ENCODE measurements around the gene KLK6.

KLK6 gene

GRCh38 chr19:50932690-50933083 lies 36.7 kb downstream of the KLK6 start:
- H3K27ac ChIP-seq (ENCODE audit: low read depth, low read length) = no peak overlapping the region
- no peaks in the 10 kb centered on the region for H3K36me3 ChIP-seq (ENCODE audit: control insufficient read depth in 5 of 5, insufficient read depth in 5 of 5, low read length in 5 of 5)
- no peak overlapping the region for H3K4me3 ChIP-seq (ENCODE audit: low read depth in 1 of 5, low read length in 5 of 5)
- H3K4me1 ChIP-seq (ENCODE audit: control insufficient read depth in 5 of 5, insufficient read depth in 5 of 5, low read length in 5 of 5) = no peaks in the 10 kb centered on the region
- no peaks in the 10 kb centered on the region for H3K9me3 ChIP-seq (ENCODE audit: control insufficient read depth in 5 of 5, low read length in 5 of 5)
- peaks cover 3 to 12% (median 7%) of the 10 kb centered on the region in 5 donors for H3K27me3 ChIP-seq (ENCODE audit: control insufficient read depth in 5 of 5, insufficient read depth in 4 of 5, low read length in 5 of 5)
- H3K9ac ChIP-seq (ENCODE audit: low read length in 5 of 5) = no peak overlapping the region

DNA sequence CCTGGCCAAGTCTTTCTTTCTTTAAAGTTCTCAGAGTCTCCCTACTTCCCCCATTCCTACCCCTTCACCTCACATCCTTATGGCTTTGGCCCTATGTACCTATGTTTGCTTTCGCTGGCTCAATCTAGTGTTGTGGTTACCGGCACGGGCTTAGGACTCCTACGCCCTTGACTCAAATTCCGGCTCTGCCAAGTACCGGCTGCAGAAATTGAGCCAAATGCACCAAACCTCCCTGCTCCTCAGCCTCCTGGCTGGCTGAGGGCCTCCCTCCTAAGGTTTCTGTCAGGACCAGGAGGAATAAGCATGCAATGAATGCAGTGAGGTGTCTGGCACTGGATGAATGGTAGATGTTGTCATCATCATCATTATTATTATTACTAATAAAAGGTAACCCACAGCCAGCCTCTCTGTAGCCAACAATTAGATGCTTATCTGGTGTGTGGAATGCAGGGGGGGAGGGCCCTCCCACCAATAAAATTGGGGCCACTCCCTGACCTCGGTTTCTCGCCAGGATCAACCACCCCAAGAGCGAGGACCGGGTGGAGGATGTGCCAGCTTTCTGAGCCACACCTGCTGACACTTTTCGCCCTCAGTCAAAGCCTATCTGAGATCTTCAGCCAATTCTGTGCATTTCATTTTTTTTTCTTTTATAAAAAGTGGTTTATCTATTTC lies 37.2 kb downstream of the KLK6 start:
- H3K27me3 ChIP-seq (ENCODE audit: control insufficient read depth in 5 of 5, insufficient read depth in 4 of 5, low read length in 5 of 5) = peaks cover 6 to 13% (median 11%) of the 10 kb centered on the region in 5 donors
- no peak overlapping the region for H3K9ac ChIP-seq (ENCODE audit: low read length in 5 of 5)
- H3K4me3 ChIP-seq (ENCODE audit: low read depth in 1 of 5, low read length in 5 of 5) = no peak overlapping the region
- H3K36me3 ChIP-seq (ENCODE audit: control insufficient read depth in 5 of 5, insufficient read depth in 5 of 5, low read length in 5 of 5) = no peaks in the 10 kb centered on the region
- no peak overlapping the region for H3K27ac ChIP-seq (ENCODE audit: low read depth, low read length)
- H3K4me1 ChIP-seq (ENCODE audit: control insufficient read depth in 5 of 5, insufficient read depth in 5 of 5, low read length in 5 of 5) = no peaks in the 10 kb centered on the region
- H3K9me3 ChIP-seq (ENCODE audit: control insufficient read depth in 5 of 5, low read length in 5 of 5) = no peaks in the 10 kb centered on the region

- no peak overlapping the region for H3K9ac ChIP-seq (ENCODE audit: low read length in 5 of 5)
- no peak overlapping the region for H3K27ac ChIP-seq (ENCODE audit: low read depth, low read length)
- peaks cover 7 to 13% (median 11%) of the 10 kb centered on the region in 5 donors for H3K27me3 ChIP-seq (ENCODE audit: control insufficient read depth in 5 of 5, insufficient read depth in 4 of 5, low read length in 5 of 5)
- no peaks in the 10 kb centered on the region for H3K36me3 ChIP-seq (ENCODE audit: control insufficient read depth in 5 of 5, insufficient read depth in 5 of 5, low read length in 5 of 5)
- H3K9me3 ChIP-seq (ENCODE audit: control insufficient read depth in 5 of 5, low read length in 5 of 5) = no peaks in the 10 kb centered on the region
- H3K4me3 ChIP-seq (ENCODE audit: low read depth in 1 of 5, low read length in 5 of 5) = no peak overlapping the region
- no peaks in the 10 kb centered on the region for H3K4me1 ChIP-seq (ENCODE audit: control insufficient read depth in 5 of 5, insufficient read depth in 5 of 5, low read length in 5 of 5)
These were observed 38.4 kb downstream of the KLK6 start for GRCh38 chr19:50931023-50931422.

DNA sequence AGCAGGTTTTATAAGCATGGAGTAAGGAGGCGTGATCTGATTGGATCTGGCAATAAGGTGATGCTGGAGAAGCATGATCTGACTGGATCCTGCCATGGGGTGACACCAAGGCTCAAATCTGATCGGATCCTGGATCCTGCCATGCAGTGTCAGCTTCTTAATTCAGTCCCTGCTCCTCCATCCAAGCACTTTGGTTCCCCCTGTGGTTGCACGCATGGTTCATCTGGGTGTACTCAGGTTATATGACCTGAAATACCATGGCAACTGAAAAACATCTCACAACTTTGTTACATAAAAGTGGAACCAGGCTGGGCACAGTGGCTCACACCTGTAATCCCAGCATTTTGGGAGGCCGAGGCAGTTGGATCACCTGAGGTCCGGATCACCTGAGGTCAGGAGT lies 40.6 kb downstream of the KLK6 start:
- no peak overlapping the region for H3K27ac ChIP-seq (ENCODE audit: low read depth, low read length)
- H3K36me3 ChIP-seq (ENCODE audit: control insufficient read depth in 5 of 5, insufficient read depth in 5 of 5, low read length in 5 of 5) = no peaks in the 10 kb centered on the region
- no peak overlapping the region for H3K9ac ChIP-seq (ENCODE audit: low read length in 5 of 5)
- peaks cover 7 to 13% (median 11%) of the 10 kb centered on the region in 5 donors for H3K27me3 ChIP-seq (ENCODE audit: control insufficient read depth in 5 of 5, insufficient read depth in 4 of 5, low read length in 5 of 5)
- H3K4me3 ChIP-seq (ENCODE audit: low read depth in 1 of 5, low read length in 5 of 5) = no peak overlapping the region
- H3K9me3 ChIP-seq (ENCODE audit: control insufficient read depth in 5 of 5, low read length in 5 of 5) = no peaks in the 10 kb centered on the region
- no peaks in the 10 kb centered on the region for H3K4me1 ChIP-seq (ENCODE audit: control insufficient read depth in 5 of 5, insufficient read depth in 5 of 5, low read length in 5 of 5)

GRCh38 chr19:50926144-50926543 lies 43.2 kb downstream of the KLK6 start:
- H3K36me3 ChIP-seq (ENCODE audit: control insufficient read depth in 5 of 5, insufficient read depth in 5 of 5, low read length in 5 of 5) = no peaks in the 10 kb centered on the region
- peaks cover 3 to 20% (median 14%) of the 10 kb centered on the region in 5 donors for H3K27me3 ChIP-seq (ENCODE audit: control insufficient read depth in 5 of 5, insufficient read depth in 4 of 5, low read length in 5 of 5)
- H3K4me1 ChIP-seq (ENCODE audit: control insufficient read depth in 5 of 5, insufficient read depth in 5 of 5, low read length in 5 of 5) = peaks cover 0 to 10% (median 6%) of the 10 kb centered on the region in 5 donors
- H3K9ac ChIP-seq (ENCODE audit: low read length in 5 of 5) = no peak overlapping the region
- H3K27ac ChIP-seq (ENCODE audit: low read depth, low read length) = no peak overlapping the region
- H3K4me3 ChIP-seq (ENCODE audit: low read depth in 1 of 5, low read length in 5 of 5) = no peak overlapping the region
- H3K9me3 ChIP-seq (ENCODE audit: control insufficient read depth in 5 of 5, low read length in 5 of 5) = no peaks in the 10 kb centered on the region

DNA sequence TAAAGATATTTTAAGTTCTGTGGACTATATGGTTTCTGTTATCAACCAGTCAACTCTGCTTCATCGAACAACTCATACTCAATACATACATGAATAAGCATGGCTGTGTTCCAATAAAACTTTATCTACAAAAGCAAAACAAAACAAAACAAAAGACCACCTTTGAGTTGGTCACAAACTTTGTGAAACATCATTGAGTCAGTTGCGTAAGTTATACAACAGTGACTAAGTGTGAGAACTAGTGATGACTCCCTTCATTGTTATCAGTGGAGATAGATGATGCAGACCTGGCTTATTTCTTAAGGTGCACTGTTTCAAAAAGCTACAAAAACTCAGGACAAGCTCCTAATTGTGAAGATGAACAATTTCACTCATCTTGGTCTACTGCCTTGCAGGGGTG lies 43.7 kb downstream of the KLK6 start:
- H3K9ac ChIP-seq (ENCODE audit: low read length in 5 of 5) = no peak overlapping the region
- H3K4me1 ChIP-seq (ENCODE audit: control insufficient read depth in 5 of 5, insufficient read depth in 5 of 5, low read length in 5 of 5) = peaks cover 0 to 10% (median 6%) of the 10 kb centered on the region in 5 donors
- H3K36me3 ChIP-seq (ENCODE audit: control insufficient read depth in 5 of 5, insufficient read depth in 5 of 5, low read length in 5 of 5) = no peaks in the 10 kb centered on the region
- H3K27me3 ChIP-seq (ENCODE audit: control insufficient read depth in 5 of 5, insufficient read depth in 4 of 5, low read length in 5 of 5) = peaks cover 3 to 20% (median 14%) of the 10 kb centered on the region in 5 donors
- H3K9me3 ChIP-seq (ENCODE audit: control insufficient read depth in 5 of 5, low read length in 5 of 5) = no peaks in the 10 kb centered on the region
- no peak overlapping the region for H3K4me3 ChIP-seq (ENCODE audit: low read depth in 1 of 5, low read length in 5 of 5)
- no peak overlapping the region for H3K27ac ChIP-seq (ENCODE audit: low read depth, low read length)

DNA sequence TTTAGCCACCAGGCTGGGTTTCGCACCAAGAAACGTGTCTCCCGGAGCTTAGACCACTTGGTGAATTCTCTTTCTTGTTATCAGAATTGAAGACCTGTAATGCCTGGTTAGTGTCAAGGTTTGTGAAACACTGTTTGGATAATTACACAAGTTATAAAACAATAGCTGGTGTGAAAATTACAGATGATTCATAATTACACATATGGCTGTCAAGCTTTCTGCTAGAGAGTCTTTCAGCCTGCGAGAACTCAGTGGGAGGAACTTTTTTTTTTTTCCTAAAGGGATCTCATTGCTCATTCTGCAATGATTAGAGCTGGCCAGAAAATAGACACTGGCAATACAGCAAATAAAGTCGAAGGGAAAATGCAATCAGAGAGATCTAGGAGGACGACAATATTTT lies 44.8 kb downstream of the KLK6 start:
- no peak overlapping the region for H3K9ac ChIP-seq (ENCODE audit: low read length in 5 of 5)
- no peaks in the 10 kb centered on the region for H3K9me3 ChIP-seq (ENCODE audit: control insufficient read depth in 5 of 5, low read length in 5 of 5)
- H3K4me1 ChIP-seq (ENCODE audit: control insufficient read depth in 5 of 5, insufficient read depth in 5 of 5, low read length in 5 of 5) = peaks cover 0 to 10% (median 6%) of the 10 kb centered on the region in 5 donors
- no peak overlapping the region for H3K27ac ChIP-seq (ENCODE audit: low read depth, low read length)
- no peaks in the 10 kb centered on the region for H3K36me3 ChIP-seq (ENCODE audit: control insufficient read depth in 5 of 5, insufficient read depth in 5 of 5, low read length in 5 of 5)
- peaks cover 1 to 30% (median 14%) of the 10 kb centered on the region in 5 donors for H3K27me3 ChIP-seq (ENCODE audit: control insufficient read depth in 5 of 5, insufficient read depth in 4 of 5, low read length in 5 of 5)
- no peak overlapping the region for H3K4me3 ChIP-seq (ENCODE audit: low read depth in 1 of 5, low read length in 5 of 5)

- H3K9ac ChIP-seq (ENCODE audit: low read length in 5 of 5) = no peak overlapping the region
- H3K27me3 ChIP-seq (ENCODE audit: control insufficient read depth in 5 of 5, insufficient read depth in 4 of 5, low read length in 5 of 5) = peaks cover 5 to 26% (median 15%) of the 10 kb centered on the region in 5 donors
These were observed 47.0 kb downstream of the KLK6 start for GRCh38 chr19:50922317-50922853.

DNA sequence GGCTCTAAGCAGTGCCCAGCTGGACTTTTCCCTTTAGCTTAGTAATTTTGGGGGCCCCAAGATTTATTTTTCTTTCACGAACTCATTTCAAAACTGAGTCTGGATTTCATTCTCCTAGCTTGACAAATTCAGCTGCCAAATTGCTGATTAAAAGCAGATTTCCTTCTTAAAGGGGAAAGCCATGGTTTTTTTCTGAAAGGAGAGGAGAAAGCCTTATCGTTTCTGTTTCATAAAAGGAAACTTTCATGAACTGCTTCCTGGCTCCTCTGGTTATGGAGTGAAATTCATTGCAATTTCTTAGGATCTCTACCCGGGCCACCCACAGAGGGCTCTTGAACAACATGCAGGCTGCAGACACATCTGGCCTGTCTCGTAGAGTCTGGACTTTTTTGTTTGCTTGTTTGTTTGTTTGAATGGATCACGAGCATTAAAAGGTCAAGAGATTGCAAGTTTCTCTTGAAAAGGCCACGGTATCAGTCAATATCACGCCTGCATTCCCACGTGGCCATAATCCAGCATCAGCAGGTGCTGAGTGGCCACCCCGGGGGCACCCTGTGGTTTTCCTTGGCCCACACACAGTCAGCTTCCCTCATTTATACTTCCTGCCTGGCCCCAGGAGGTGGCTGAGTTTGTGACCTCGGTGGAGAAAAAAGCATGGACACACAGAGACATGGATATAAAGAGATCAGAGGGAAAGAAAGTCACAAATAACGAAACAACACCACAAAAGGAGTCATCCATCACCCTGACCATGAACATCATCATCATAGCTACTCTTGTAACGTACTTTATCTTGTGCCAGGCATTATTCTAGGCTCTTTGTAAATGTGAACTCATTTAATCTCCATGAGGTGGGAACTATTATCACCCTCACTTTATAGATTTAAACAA lies 47.7 kb downstream of the KLK6 start:
- H3K36me3 ChIP-seq (ENCODE audit: control insufficient read depth in 5 of 5, insufficient read depth in 5 of 5, low read length in 5 of 5) = no peaks in the 10 kb centered on the region
- peaks cover 0 to 10% (median 6%) of the 10 kb centered on the region in 5 donors for H3K4me1 ChIP-seq (ENCODE audit: control insufficient read depth in 5 of 5, insufficient read depth in 5 of 5, low read length in 5 of 5)
- H3K27ac ChIP-seq (ENCODE audit: low read depth, low read length) = no peak overlapping the region
- H3K27me3 ChIP-seq (ENCODE audit: control insufficient read depth in 5 of 5, insufficient read depth in 4 of 5, low read length in 5 of 5) = peaks cover 5 to 30% (median 15%) of the 10 kb centered on the region in 5 donors
- no peak overlapping the region for H3K4me3 ChIP-seq (ENCODE audit: low read depth in 1 of 5, low read length in 5 of 5)
- no peak overlapping the region for H3K9ac ChIP-seq (ENCODE audit: low read length in 5 of 5)
- H3K9me3 ChIP-seq (ENCODE audit: control insufficient read depth in 5 of 5, low read length in 5 of 5) = no peaks in the 10 kb centered on the region

More at GRCh38 chr19:50922317-50922853, 47.0 kb downstream of the KLK6 start:
- H3K9me3 ChIP-seq (ENCODE audit: control insufficient read depth in 5 of 5, low read length in 5 of 5) = no peaks in the 10 kb centered on the region
- no peaks in the 10 kb centered on the region for H3K36me3 ChIP-seq (ENCODE audit: control insufficient read depth in 5 of 5, insufficient read depth in 5 of 5, low read length in 5 of 5)
- peaks cover 0 to 10% (median 6%) of the 10 kb centered on the region in 5 donors for H3K4me1 ChIP-seq (ENCODE audit: control insufficient read depth in 5 of 5, insufficient read depth in 5 of 5, low read length in 5 of 5)
- H3K4me3 ChIP-seq (ENCODE audit: low read depth in 1 of 5, low read length in 5 of 5) = no peak overlapping the region
- no peak overlapping the region for H3K27ac ChIP-seq (ENCODE audit: low read depth, low read length)

GRCh38 chr19:50916069-50916468 lies 53.3 kb downstream of the KLK6 start:
- H3K4me3 ChIP-seq (ENCODE audit: low read depth in 1 of 5, low read length in 5 of 5) = no peak overlapping the region
- no peaks in the 10 kb centered on the region for H3K9me3 ChIP-seq (ENCODE audit: control insufficient read depth in 5 of 5, low read length in 5 of 5)
- H3K4me1 ChIP-seq (ENCODE audit: control insufficient read depth in 5 of 5, insufficient read depth in 5 of 5, low read length in 5 of 5) = no peaks in the 10 kb centered on the region
- peaks cover 21 to 45% (median 44%) of the 10 kb centered on the region in 5 donors for H3K27me3 ChIP-seq (ENCODE audit: control insufficient read depth in 5 of 5, insufficient read depth in 4 of 5, low read length in 5 of 5)
- H3K9ac ChIP-seq (ENCODE audit: low read length in 5 of 5) = no peak overlapping the region
- no peaks in the 10 kb centered on the region for H3K36me3 ChIP-seq (ENCODE audit: control insufficient read depth in 5 of 5, insufficient read depth in 5 of 5, low read length in 5 of 5)
- no peak overlapping the region for H3K27ac ChIP-seq (ENCODE audit: low read depth, low read length)

All from subcutaneous abdominal adipose tissue (tissue), 5 donors.